ENCODE data around the gene CDK14.

Gene CDK14

GRCh38 chr7:90897961-90898469 lies 301.9 kb downstream of the CDK14 start:
- no peak overlapping the region for H2AFZ ChIP-seq
- no peaks in the 10 kb centered on the region for H3K4me1 ChIP-seq
- H3K36me3 ChIP-seq (ENCODE audit: control insufficient read depth, insufficient read depth, low read length): no peaks in the 10 kb centered on the region
- H3K9ac ChIP-seq: no peak overlapping the region
- no peak overlapping the region for H3K27ac ChIP-seq
- H3K4me2 ChIP-seq (ENCODE audit: low read length): no peak overlapping the region
- H3K79me2 ChIP-seq: no peaks in the 10 kb centered on the region
- no peaks in the 10 kb centered on the region for H3K9me3 ChIP-seq (ENCODE audit: control insufficient read depth, low read length)
- no peak overlapping the region for H3K4me3 ChIP-seq (ENCODE audit: low read depth, low read length)
- no peaks in the 10 kb centered on the region for H3K27me3 ChIP-seq (ENCODE audit: control insufficient read depth, insufficient read depth, low read length)
- no peak for TF ChIP-seq CTCF (IDR thresholded peaks at IDR 0.05)

- Histone ChIP-seq H3K27me3 (ENCODE audit: control insufficient read depth, insufficient read depth, low read length) (no peaks in the 10 kb centered on the region), H3K9me3 (ENCODE audit: control insufficient read depth, low read length) (no peaks in the 10 kb centered on the region), H3K9ac (no peak overlapping the region), H3K4me3 (ENCODE audit: low read depth, low read length) (no peak overlapping the region), H3K4me2 (ENCODE audit: low read length) (no peak overlapping the region), H3K4me1 (no peaks in the 10 kb centered on the region), H3K79me2 (no peaks in the 10 kb centered on the region), H2AFZ (no peak overlapping the region), H3K36me3 (ENCODE audit: control insufficient read depth, insufficient read depth, low read length) (no peaks in the 10 kb centered on the region), H3K27ac (no peak overlapping the region)
- no peak for TF ChIP-seq CTCF (IDR thresholded peaks at IDR 0.05)
Observed at GRCh38 chr7:90900628-90901356, 304.7 kb downstream of the CDK14 start.

- Histone ChIP-seq H3K27ac (no peak overlapping the region), H3K36me3 (ENCODE audit: control insufficient read depth, insufficient read depth, low read length) (no peaks in the 10 kb centered on the region), H3K9ac (no peak overlapping the region), H3K79me2 (no peaks in the 10 kb centered on the region), H3K4me2 (ENCODE audit: low read length) (no peak overlapping the region), H3K9me3 (ENCODE audit: control insufficient read depth, low read length) (no peaks in the 10 kb centered on the region), H2AFZ (no peak overlapping the region), H3K4me1 (no peaks in the 10 kb centered on the region), H3K4me3 (ENCODE audit: low read depth, low read length) (no peak overlapping the region), H3K27me3 (ENCODE audit: control insufficient read depth, insufficient read depth, low read length) (no peaks in the 10 kb centered on the region)
- no peak for TF ChIP-seq CTCF (IDR thresholded peaks at IDR 0.05)
Observed at GRCh38 chr7:90903841-90904240, 307.7 kb downstream of the CDK14 start.

GRCh38 chr7:90910136-90910535 lies 314.0 kb downstream of the CDK14 start:
- H3K4me1 ChIP-seq: no peaks in the 10 kb centered on the region
- H3K27ac ChIP-seq: no peak overlapping the region
- H3K9ac ChIP-seq: no peak overlapping the region
- no peak for TF ChIP-seq CTCF (IDR thresholded peaks at IDR 0.05)
- H3K4me2 ChIP-seq (ENCODE audit: low read length): no peak overlapping the region
- no peaks in the 10 kb centered on the region for H3K27me3 ChIP-seq (ENCODE audit: control insufficient read depth, insufficient read depth, low read length)
- H3K4me3 ChIP-seq (ENCODE audit: low read depth, low read length): no peak overlapping the region
- no peaks in the 10 kb centered on the region for H3K9me3 ChIP-seq (ENCODE audit: control insufficient read depth, low read length)
- H2AFZ ChIP-seq: no peak overlapping the region
- no peaks in the 10 kb centered on the region for H3K79me2 ChIP-seq
- no peaks in the 10 kb centered on the region for H3K36me3 ChIP-seq (ENCODE audit: control insufficient read depth, insufficient read depth, low read length)

- no peaks in the 10 kb centered on the region for H3K4me1 ChIP-seq
- no peaks in the 10 kb centered on the region for H3K27me3 ChIP-seq (ENCODE audit: control insufficient read depth, insufficient read depth, low read length)
- no peak overlapping the region for H3K4me3 ChIP-seq (ENCODE audit: low read depth, low read length)
- H3K36me3 ChIP-seq (ENCODE audit: control insufficient read depth, insufficient read depth, low read length): no peaks in the 10 kb centered on the region
- H3K27ac ChIP-seq: no peak overlapping the region
- H3K79me2 ChIP-seq: no peaks in the 10 kb centered on the region
- no peak for TF ChIP-seq CTCF (IDR thresholded peaks at IDR 0.05)
- H2AFZ ChIP-seq: no peak overlapping the region
- H3K9ac ChIP-seq: no peak overlapping the region
- H3K4me2 ChIP-seq (ENCODE audit: low read length): no peak overlapping the region
- no peaks in the 10 kb centered on the region for H3K9me3 ChIP-seq (ENCODE audit: control insufficient read depth, low read length)
Observed at GRCh38 chr7:90916319-90916718, 320.2 kb downstream of the CDK14 start.
